Uterus (tissue), 4 donors: Measurements from ENCODE around the gene TP53BP1. TPM values are rescaled to one million over a fixed set of nuclear protein-coding genes. Genes with fewer than 3 reads are reported as not detected.

Experiments used
- DNase-seq, 2 donors: peaks; one replicate each; pipeline ENCODE4 v3.0.0-alpha.2; 2019 to 2020
- H3K27ac ChIP-seq, 2 donors: fragments of 200-600 bp; sonication (generic); 1 replicate in 1 of 2; 2 replicates in 1 of 2; pipeline ENCODE4 v1.5.1; 2016 to 2018
- H3K27me3 ChIP-seq, 2 donors: fragments of 200-600 bp; sonication (generic); one replicate each; pipeline ENCODE4 v1.5.1; 2018 to 2019; ENCODE audit warnings: control low read depth in 1 of 2
- H3K36me3 ChIP-seq, 2 donors: fragments of 200-600 bp; sonication (generic); one replicate each; pipeline ENCODE4 v1.5.1; 2019; ENCODE audit warnings: control low read depth in 1 of 2
- H3K4me1 ChIP-seq, 2 donors: fragments of 200-600 bp; sonication (generic); one replicate each; pipeline ENCODE4 v1.5.1; 2018 to 2019; ENCODE audit warnings: control low read depth in 1 of 2
- H3K4me3 ChIP-seq, 2 donors: fragments of 200-600 bp; sonication (generic); 1 replicate in 1 of 2; 2 replicates in 1 of 2; pipeline ENCODE4 v1.5.1; 2018 to 2019; ENCODE audit warnings: mild to moderate bottlenecking in 1 of 2
- H3K9me3 ChIP-seq, 2 donors: fragments of 200-600 bp; sonication (generic); one replicate each; pipeline ENCODE4 v1.5.1; 2019; ENCODE audit warnings: control low read depth in 1 of 2
- POLR2A ChIP-seq, 2 donors: fragments of 450-650 bp; IDR thresholded peaks; one replicate each; pipeline ENCODE4 v1.6.1; 2016; ENCODE audit warnings: antibody characterized with exemption in 2 of 2, mild to moderate bottlenecking in 1 of 2, moderate library complexity in 1 of 2
- intact Hi-C: fragments of 100-400 bp; cut with DNase I; formaldehyde crosslinking; loops from one replicate; pipeline ENCODE4 v1.15.1; 2023; ENCODE audit warnings: low total_unique reads
- total RNA-seq, 4 donors: library from RNA; depleted of rRNA in 3 of 4; stranded (reverse); fragments of >200 nt in 3 of 4; gene quantifications; one replicate each; pipeline versions ENCODE4 v1.1.0 to v1.2.4, GENCODE V29; 2014 to 2023
- TF ChIP-seq, protein P1 (sequence below), 4 experiments: fragments of 200-600 bp in 2 of 4; fragments of 450-650 bp in 2 of 4; sonication (generic) in 2 of 4; IDR thresholded peaks; one replicate each; pipeline ENCODE4 v1.5.1; 2016 to 2019; ENCODE audit warnings: antibody characterized with exemption in 4 of 4, mild to moderate bottlenecking in 2 of 4, moderate library complexity in 1 of 4
- donor health status: DM: yes; HTN: yes; CAD: no.

TP53BP1 gene
- total RNA-seq, 4 donors from 2014 or later = 30.2 to 150 (median 51.4) TPM

DNA sequence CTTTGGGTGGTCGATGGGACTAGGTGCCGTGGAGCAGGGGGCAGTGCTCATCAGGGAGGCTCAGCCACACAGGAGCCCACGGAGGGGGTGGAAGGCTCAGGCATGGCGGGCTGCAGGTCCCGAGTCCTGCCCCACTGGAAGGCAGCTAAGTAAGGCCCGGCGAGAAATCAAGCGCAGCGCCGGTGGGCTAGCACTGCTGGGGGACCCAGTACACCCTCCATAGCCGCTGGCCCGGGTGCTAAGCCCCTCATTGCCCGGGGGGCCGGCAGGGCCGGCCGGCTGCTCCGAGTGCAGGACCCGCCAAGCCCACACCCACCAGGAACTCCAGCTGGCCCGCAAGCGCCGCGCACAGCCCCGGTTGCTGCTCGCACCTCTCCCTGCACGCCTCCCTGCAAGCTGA lies 19.1 kb downstream of the TP53BP1 start:
- H3K36me3 ChIP-seq = no peaks in the 10 kb centered on the region

DNA sequence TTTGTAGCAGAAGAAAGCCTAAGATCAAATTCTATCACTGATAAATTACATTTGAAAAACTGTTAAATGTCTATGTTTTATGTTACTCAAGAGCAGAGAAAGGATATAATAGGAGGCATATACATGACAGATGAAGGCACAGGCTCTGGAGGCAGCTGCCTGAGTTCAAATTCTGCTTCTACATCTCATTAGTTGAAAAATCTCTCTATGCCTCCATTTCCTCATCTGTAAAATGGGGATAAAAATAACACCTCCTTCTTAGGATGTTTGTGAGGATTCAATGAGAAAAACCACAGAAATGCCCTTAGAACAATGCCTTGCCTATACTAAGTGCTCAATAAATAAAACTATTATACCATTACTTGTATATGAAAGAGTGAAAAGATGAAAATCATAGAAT lies 21.0 kb downstream of the TP53BP1 start:
- Histone ChIP-seq H3K4me1 (no peaks in the 10 kb centered on the region), H3K36me3 (no peaks in the 10 kb centered on the region), H3K27ac (no peak overlapping the region), H3K4me3 (no peak overlapping the region), H3K27me3 (no peaks in the 10 kb centered on the region), H3K9me3 (no peaks in the 10 kb centered on the region)
- TF ChIP-seq, protein P1, sequence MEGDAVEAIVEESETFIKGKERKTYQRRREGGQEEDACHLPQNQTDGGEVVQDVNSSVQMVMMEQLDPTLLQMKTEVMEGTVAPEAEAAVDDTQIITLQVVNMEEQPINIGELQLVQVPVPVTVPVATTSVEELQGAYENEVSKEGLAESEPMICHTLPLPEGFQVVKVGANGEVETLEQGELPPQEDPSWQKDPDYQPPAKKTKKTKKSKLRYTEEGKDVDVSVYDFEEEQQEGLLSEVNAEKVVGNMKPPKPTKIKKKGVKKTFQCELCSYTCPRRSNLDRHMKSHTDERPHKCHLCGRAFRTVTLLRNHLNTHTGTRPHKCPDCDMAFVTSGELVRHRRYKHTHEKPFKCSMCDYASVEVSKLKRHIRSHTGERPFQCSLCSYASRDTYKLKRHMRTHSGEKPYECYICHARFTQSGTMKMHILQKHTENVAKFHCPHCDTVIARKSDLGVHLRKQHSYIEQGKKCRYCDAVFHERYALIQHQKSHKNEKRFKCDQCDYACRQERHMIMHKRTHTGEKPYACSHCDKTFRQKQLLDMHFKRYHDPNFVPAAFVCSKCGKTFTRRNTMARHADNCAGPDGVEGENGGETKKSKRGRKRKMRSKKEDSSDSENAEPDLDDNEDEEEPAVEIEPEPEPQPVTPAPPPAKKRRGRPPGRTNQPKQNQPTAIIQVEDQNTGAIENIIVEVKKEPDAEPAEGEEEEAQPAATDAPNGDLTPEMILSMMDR (IDR thresholded peaks at IDR 0.05) = no peak
- TF ChIP-seq POLR2A (IDR thresholded peaks at IDR 0.05) = no peak
- DNase-seq = no peak
- intact Hi-C loops = no loop called here

More for the DNA sequence above, 19.1 kb downstream of the TP53BP1 start:
- Histone ChIP-seq H3K9me3 (no peaks in the 10 kb centered on the region), H3K4me3 (no peak overlapping the region), H3K4me1 (no peaks in the 10 kb centered on the region), H3K27ac (no peak overlapping the region), H3K27me3 (no peaks in the 10 kb centered on the region)
- no peak for DNase-seq
- TF ChIP-seq, protein P1 (IDR thresholded peaks at IDR 0.05) = no peak
- no peak for TF ChIP-seq POLR2A (IDR thresholded peaks at IDR 0.05)
- intact Hi-C loops = no loop called here

DNA sequence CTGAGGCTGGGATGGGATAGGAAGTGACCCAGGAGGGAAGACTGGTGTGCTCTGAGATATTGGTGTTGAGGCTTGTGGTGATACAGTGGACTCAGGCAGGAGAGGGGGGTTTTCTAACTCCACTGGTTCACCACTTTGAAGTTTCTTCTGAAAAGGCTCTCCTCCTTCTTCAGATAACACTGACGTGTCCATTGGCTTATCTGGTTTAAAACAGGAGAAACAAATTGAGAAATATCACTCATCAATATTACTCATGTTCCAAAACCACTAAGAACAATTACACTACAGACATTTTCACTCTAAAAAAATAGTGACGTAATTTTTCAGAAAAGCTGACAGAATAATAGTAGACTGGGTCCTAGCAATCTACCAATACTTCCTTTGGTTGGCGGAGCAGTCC lies 23.1 kb downstream of the TP53BP1 start:
- Histone ChIP-seq H3K27ac (no peak overlapping the region), H3K4me3 (no peak overlapping the region), H3K4me1 (no peaks in the 10 kb centered on the region), H3K36me3 (no peaks in the 10 kb centered on the region), H3K27me3 (no peaks in the 10 kb centered on the region), H3K9me3 (no peaks in the 10 kb centered on the region)
- no peak for TF ChIP-seq POLR2A (IDR thresholded peaks at IDR 0.05)
- TF ChIP-seq, protein P1 (IDR thresholded peaks at IDR 0.05) = no peak
- intact Hi-C loops = no loop called here
- DNase-seq = no peak

DNA sequence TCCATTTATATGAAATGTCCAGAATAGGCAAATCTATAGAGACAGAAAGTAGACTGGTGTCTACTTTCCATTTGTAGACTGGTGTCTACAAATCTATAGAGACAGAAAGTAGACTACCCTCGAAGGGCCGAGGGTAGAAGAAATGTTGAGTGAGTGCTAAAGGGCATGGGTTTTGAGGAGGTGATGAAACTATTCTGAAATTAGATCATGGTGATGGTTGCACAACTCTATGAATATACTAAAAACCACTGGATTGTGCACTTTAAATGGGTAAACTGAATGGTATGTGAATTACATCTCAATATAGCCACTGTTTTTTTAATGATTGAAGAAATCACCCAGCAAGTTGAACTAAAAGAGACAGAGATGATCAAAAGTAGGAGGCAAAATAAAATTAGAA lies 27.9 kb downstream of the TP53BP1 start:
- H3K4me3 ChIP-seq = no peak overlapping the region
- H3K9me3 ChIP-seq = no peaks in the 10 kb centered on the region
- H3K36me3 ChIP-seq = no peaks in the 10 kb centered on the region
- no peak for TF ChIP-seq POLR2A (IDR thresholded peaks at IDR 0.05)
- TF ChIP-seq, protein P1 (IDR thresholded peaks at IDR 0.05) = no peak
- H3K4me1 ChIP-seq = no peaks in the 10 kb centered on the region
- DNase-seq = no peak
- H3K27me3 ChIP-seq = no peaks in the 10 kb centered on the region
- no peak overlapping the region for H3K27ac ChIP-seq
- intact Hi-C loops = no loop called here

DNA sequence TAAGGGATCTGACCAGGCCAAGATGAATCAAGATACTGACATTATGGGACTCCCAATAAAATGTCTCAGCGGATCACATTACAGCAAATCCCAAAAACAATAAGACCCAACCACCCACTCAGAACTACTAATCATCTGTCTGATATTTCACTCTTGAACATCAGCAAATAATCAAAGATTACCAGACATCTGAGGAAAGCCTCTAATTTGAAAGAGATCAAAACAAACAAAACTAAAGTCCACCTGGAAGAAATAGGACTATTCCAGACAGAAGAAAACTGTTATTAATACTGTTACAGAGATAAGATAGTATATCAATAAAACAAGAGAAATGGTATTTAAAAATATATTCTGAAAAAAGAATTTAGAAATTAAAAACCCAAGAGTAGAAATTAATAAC lies 29.0 kb downstream of the TP53BP1 start:
- no peak for TF ChIP-seq POLR2A (IDR thresholded peaks at IDR 0.05)
- TF ChIP-seq, protein P1 (IDR thresholded peaks at IDR 0.05) = no peak
- Histone ChIP-seq H3K36me3 (no peaks in the 10 kb centered on the region), H3K27ac (no peak overlapping the region), H3K4me1 (no peaks in the 10 kb centered on the region), H3K9me3 (no peaks in the 10 kb centered on the region), H3K4me3 (no peak overlapping the region), H3K27me3 (no peaks in the 10 kb centered on the region)
- intact Hi-C loops = no loop called here
- DNase-seq = no peak
